Mesendoderm (in vitro differentiated cells): ENCODE measurements around the gene ADIRF.
A peak's percentile ranks its signal among the peaks of the same experiment; 100 is the strongest.
"Not testable (repeated sequence)": the region's sequence is repeated elsewhere in the genome, so short reads cannot be mapped to it uniquely, and the experiment has no call there.

Experiments used
- DNase-seq: peaks from one replicate; pipeline ENCODE4 v3.0.0; 2013
- H2AK5ac ChIP-seq: 2 replicates; pipeline ENCODE4 v1.6.1; 2013; ENCODE audit warnings: low read length, inconsistent platforms
- H2BK120ac ChIP-seq: 2 replicates; pipeline ENCODE4 v1.6.1; 2013; ENCODE audit warnings: low read depth, mild to moderate bottlenecking, low read length, moderate library complexity, mixed read lengths
- H2BK15ac ChIP-seq: replicated peaks from 2 replicates; pipeline ENCODE4 v1.6.1; 2013; ENCODE audit warnings: low read depth, mild to moderate bottlenecking, moderate library complexity
- H2BK5ac ChIP-seq: 2 replicates; pipeline ENCODE4 v1.6.1; 2013; ENCODE audit warnings: low read length, inconsistent platforms
- H3K18ac ChIP-seq: 2 replicates; pipeline ENCODE4 v1.6.1; 2013; ENCODE audit warnings: mild to moderate bottlenecking, low read length, mixed read lengths
- H3K23ac ChIP-seq: one replicate; pipeline ENCODE4 v1.6.1; 2013; ENCODE audit warnings: low read length
- H3K27ac ChIP-seq: 2 replicates; pipeline ENCODE4 v1.5.1; 2013; ENCODE audit warnings: low read depth, mild to moderate bottlenecking, inconsistent platforms, low read length, moderate library complexity
- H3K27me3 ChIP-seq: 2 replicates; pipeline ENCODE4 v1.6.1; 2013; ENCODE audit warnings: low read length, control low read depth, mild to moderate bottlenecking, inconsistent platforms; ENCODE audit not compliant: insufficient read depth, poor library complexity
- H3K36me3 ChIP-seq: 2 replicates; pipeline ENCODE4 v1.6.1; 2013; ENCODE audit warnings: low read length, inconsistent platforms; ENCODE audit not compliant: control insufficient read depth, insufficient read depth
- H3K4ac ChIP-seq: one replicate; pipeline ENCODE4 v1.6.1; 2013; ENCODE audit warnings: low read depth, mild to moderate bottlenecking, low read length, moderate library complexity
- H3K4me1 ChIP-seq: 2 replicates; pipeline ENCODE4 v1.6.1; 2013; ENCODE audit warnings: low read depth, low read length, inconsistent platforms; ENCODE audit not compliant: control insufficient read depth
- H3K4me2 ChIP-seq: 2 replicates; pipeline ENCODE4 v1.6.1; 2013; ENCODE audit warnings: low read length
- H3K4me3 ChIP-seq: 2 replicates; pipeline ENCODE4 v1.5.1; 2013; ENCODE audit warnings: mild to moderate bottlenecking, low read length
- H3K56ac ChIP-seq: one replicate; pipeline ENCODE4 v1.6.1; 2013; ENCODE audit warnings: low read length
- H3K79me1 ChIP-seq: 2 replicates; pipeline ENCODE4 v1.6.1; 2013; ENCODE audit warnings: low read length, inconsistent platforms
- H3K79me2 ChIP-seq: 2 replicates; pipeline ENCODE4 v1.6.1; 2013; ENCODE audit warnings: mild to moderate bottlenecking, low read length; ENCODE audit not compliant: control insufficient read depth, insufficient read depth
- H3K9ac ChIP-seq: 2 replicates; pipeline ENCODE4 v1.6.1; 2013; ENCODE audit warnings: low read length, inconsistent platforms
- H4K5ac ChIP-seq: one replicate; pipeline ENCODE4 v1.6.1; 2013; ENCODE audit warnings: low read length
- H4K8ac ChIP-seq: one replicate; pipeline ENCODE4 v1.6.1; 2013; ENCODE audit warnings: low read depth, mild to moderate bottlenecking, control low read depth, low read length, moderate library complexity
- WGBS: extraction: QIAGEN DNeasy Blood & Tissue Kit; methylation state at CpG from one replicate; pipeline ENCODE4 v1.1.7; 2013; ENCODE audit warnings: low lambda C conversion rate, missing lambda C conversion rate; ENCODE audit not compliant: insufficient coverage; ENCODE audit errors: extremely low coverage; 5-methylcytosine and 5-hydroxymethylcytosine counted together

Gene ADIRF

DNA sequence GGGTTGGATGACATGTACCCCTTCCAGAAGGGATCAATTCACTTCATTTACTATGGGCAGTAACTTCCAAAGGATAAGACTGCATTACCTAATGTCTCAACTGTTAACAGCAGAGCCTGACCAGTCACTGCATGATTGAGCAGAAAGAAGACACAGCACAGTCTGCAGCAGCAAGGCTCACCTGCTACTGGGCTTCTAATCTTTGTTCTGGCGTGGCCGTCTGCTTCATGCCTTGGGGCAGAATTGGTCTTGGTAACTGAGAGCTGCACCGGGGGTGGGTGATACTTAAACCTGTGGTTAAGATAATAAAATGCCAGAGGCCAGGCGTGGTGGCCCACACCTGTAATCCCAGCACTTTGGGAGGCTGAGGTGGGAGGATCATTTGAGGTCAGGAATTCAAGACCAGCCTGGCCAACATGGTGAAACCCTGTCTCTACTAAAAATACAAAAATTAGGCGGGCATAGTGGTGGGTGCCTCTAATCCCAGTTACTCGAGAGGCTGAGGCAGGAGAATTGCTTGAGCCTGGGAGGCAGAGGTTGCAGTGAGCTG, 34.0 kb upstream of the ADIRF start:
- not testable (repeated sequence) for H3K4me2 ChIP-seq, H3K23ac ChIP-seq, H3K4me1 ChIP-seq, H3K79me1 ChIP-seq, H2BK120ac ChIP-seq, H3K9ac ChIP-seq, H3K4ac ChIP-seq, H2BK5ac ChIP-seq, H2BK15ac ChIP-seq, H3K79me2 ChIP-seq, H3K27me3 ChIP-seq, H3K56ac ChIP-seq, H3K18ac ChIP-seq, H3K4me3 ChIP-seq, H4K8ac ChIP-seq, H3K36me3 ChIP-seq, H2AK5ac ChIP-seq, H4K5ac ChIP-seq, H3K27ac ChIP-seq
- WGBS: no CpG with 5 or more reads among the region's 6 CpGs
- DNase-seq: peak; percentile 48

DNA sequence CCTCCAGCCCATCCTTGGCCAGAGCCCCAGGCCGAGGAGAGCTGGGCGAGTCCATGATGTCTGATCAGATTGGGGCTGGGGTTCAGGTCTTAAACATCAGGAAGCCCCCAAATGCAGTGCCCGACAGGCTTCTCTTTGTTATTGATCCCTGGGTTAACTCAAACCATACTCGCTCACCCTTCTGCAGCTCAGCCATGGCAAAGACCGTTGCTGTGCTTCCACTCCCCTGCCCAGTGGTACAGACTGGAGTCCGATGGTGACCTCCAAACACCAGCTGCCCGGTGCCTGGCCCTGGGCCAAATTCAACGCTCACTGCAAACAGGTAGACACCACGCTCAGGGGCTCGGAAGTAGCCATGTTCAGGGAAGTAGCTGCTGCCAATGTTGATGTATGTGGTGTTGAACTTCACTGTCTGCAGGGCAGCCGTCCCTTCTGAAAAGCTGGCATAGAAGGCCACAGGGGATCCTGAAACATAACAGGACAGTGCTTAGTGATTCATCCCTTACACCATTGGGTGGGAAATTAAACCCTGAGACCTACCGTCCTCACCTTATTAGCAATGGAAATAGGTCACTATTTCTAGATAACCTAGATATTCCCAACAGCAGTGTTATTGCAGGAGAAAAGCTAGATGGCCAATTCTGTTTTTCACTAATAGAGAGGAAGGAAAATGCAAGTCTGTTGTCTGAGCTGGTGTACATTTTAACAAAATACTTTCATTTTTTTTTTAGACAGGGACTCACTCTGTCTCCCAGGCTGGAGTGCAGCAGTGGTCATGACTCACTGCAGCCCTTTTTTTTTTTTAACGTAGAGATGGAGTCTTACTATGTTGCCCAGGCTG, 31.4 kb upstream of the ADIRF start:
- Histone ChIP-seq H3K36me3 (no peaks in the 10 kb centered on the region), H2BK5ac (no peak overlapping the region), H2BK15ac (no peak overlapping the region), H2AK5ac (no peak overlapping the region), H3K56ac (no peak overlapping the region), H3K23ac (no peak overlapping the region), H3K18ac (no peak overlapping the region), H2BK120ac (no peak overlapping the region), H3K4me3 (no peak overlapping the region), H3K79me1 (no peaks in the 10 kb centered on the region), H3K27me3 (no peaks in the 10 kb centered on the region), H3K4me1 (no peaks in the 10 kb centered on the region), H3K79me2 (no peaks in the 10 kb centered on the region), H3K4me2 (no peak overlapping the region), H3K9ac (no peak overlapping the region), H4K8ac (no peak overlapping the region), H4K5ac (no peak overlapping the region), H3K4ac (no peak overlapping the region), H3K27ac (no peak overlapping the region)
- WGBS: no CpG with 5 or more reads among the region's 13 CpGs
- no peak for DNase-seq

DNA sequence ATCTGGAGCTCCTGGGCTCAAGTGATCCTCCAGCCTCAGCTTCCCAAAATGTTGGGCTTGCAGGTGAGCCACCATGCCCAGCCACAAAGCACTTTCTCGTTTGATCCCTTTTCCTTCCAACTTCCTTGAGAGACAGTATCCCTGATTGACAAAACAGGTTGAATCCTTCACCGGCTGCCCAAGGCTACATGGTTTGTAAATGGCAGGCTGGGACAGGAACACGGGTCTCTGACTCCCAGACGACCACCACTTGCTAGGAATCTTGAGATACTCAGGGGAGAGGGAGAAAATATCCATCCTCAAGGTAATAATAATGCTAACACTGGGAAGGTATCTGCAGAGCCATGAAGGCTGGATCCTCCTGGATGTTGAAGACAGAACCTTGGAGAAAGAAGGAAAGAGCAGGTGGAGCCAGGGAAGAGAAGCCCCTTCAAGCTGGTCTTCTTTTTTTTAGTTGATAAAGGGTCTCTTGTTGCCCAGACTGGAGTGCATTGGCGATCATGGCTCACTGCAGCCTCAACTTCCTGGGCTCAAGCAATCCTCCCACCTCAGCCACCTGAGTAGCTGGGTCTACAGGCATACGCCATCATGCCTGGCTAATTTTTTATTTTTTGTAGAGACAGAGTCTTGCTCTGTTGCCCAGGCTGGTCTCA, 30.7 kb upstream of the ADIRF start:
- Histone ChIP-seq H3K9ac (no peak overlapping the region), H3K4me1 (no peaks in the 10 kb centered on the region), H3K79me2 (no peaks in the 10 kb centered on the region), H4K5ac (no peak overlapping the region), H2BK120ac (no peak overlapping the region), H3K36me3 (no peaks in the 10 kb centered on the region), H3K4me2 (no peak overlapping the region), H2BK15ac (no peak overlapping the region), H2AK5ac (no peak overlapping the region), H3K79me1 (no peaks in the 10 kb centered on the region), H3K18ac (no peak overlapping the region), H3K23ac (no peak overlapping the region), H3K27ac (no peak overlapping the region), H3K4ac (no peak overlapping the region), H3K56ac (no peak overlapping the region), H3K4me3 (no peak overlapping the region), H3K27me3 (no peaks in the 10 kb centered on the region), H2BK5ac (no peak overlapping the region), H4K8ac (no peak overlapping the region)
- no peak for DNase-seq
- no CpG with 5 or more reads among the region's 6 CpGs for WGBS

DNA sequence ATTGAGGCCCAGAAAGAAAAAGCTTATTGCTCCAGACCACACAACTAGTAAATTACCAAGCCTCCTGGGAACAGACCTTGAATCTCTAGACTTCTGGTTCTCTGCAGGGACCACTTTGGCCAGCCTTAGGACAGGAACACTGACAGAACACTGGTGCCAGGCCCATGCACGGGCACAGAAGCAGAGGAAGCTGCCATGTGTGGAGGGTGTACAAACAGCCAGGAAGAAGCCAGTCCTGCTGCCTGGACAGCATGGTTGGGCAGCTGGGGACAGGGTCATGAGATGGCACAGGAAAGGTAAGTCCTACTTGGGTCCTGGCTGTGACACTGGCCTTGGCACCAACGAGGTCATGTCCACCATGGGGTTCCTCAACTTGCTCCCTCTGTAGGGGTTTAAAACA, 30.0 kb upstream of the ADIRF start:
- Histone ChIP-seq H3K79me1 (no peaks in the 10 kb centered on the region), H3K18ac (no peak overlapping the region), H3K36me3 (no peaks in the 10 kb centered on the region), H3K9ac (no peak overlapping the region), H3K56ac (no peak overlapping the region), H3K79me2 (no peaks in the 10 kb centered on the region), H2BK5ac (no peak overlapping the region), H4K8ac (no peak overlapping the region), H3K23ac (no peak overlapping the region), H2BK15ac (no peak overlapping the region), H3K4me1 (no peaks in the 10 kb centered on the region), H3K4me2 (no peak overlapping the region), H3K4ac (no peak overlapping the region), H3K27me3 (no peaks in the 10 kb centered on the region), H4K5ac (no peak overlapping the region), H3K4me3 (no peak overlapping the region), H2BK120ac (no peak overlapping the region), H3K27ac (no peak overlapping the region), H2AK5ac (no peak overlapping the region)
- WGBS: no CpG with 5 or more reads among the region's 2 CpGs
- no peak for DNase-seq

DNA sequence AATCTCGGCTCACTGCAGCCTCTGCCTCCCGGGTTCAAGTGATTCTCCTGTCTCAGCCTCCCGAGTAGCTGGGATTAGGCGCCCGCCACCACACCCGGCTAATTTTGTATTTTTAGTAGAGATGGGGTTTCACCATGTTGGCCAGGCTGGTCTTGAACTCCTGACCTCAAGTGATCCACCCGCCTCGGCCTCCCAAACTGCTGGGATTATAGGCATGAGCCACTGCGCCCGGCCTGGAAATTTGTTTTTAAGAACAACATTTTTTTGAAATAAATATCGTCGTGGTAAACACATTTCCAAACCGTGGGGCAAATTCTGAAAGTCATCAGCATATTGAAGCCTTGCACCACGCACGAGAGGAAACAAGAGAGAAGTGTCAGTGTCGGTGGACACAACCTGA, 28.2 kb upstream of the ADIRF start:
- no CpG with 5 or more reads among the region's 16 CpGs for WGBS
- not testable (repeated sequence) for DNase-seq

More for the DNA sequence above, 28.2 kb upstream of the ADIRF start:
- not testable (repeated sequence) for H2BK5ac ChIP-seq, H3K4me3 ChIP-seq, H3K4me1 ChIP-seq, H3K9ac ChIP-seq, H3K36me3 ChIP-seq, H2BK120ac ChIP-seq, H4K5ac ChIP-seq, H4K8ac ChIP-seq, H3K4ac ChIP-seq, H3K23ac ChIP-seq, H3K56ac ChIP-seq, H3K18ac ChIP-seq, H3K27ac ChIP-seq, H3K4me2 ChIP-seq, H3K79me1 ChIP-seq, H3K79me2 ChIP-seq, H3K27me3 ChIP-seq, H2BK15ac ChIP-seq
- peak overlapping the region; percentile 28 for H2AK5ac ChIP-seq
